Skeletal muscle satellite cell (primary cell): ENCODE measurements around the gene DMRT2.

Experiments used
- H3K27me3 ChIP-seq: 2 replicates; pipeline ENCODE4 v1.7.0; 2013; ENCODE audit warnings: low read length; ENCODE audit not compliant: control insufficient read depth, insufficient read depth
- H3K36me3 ChIP-seq: 2 replicates; pipeline ENCODE4 v1.7.0; 2013; ENCODE audit warnings: mild to moderate bottlenecking, control low read depth, low read length; ENCODE audit not compliant: insufficient read depth
- H3K4me1 ChIP-seq: 2 replicates; pipeline ENCODE4 v1.7.0; 2013; ENCODE audit warnings: low read length; ENCODE audit not compliant: control insufficient read depth, insufficient read depth
- H3K4me2 ChIP-seq: 2 replicates; pipeline ENCODE4 v1.7.0; 2013; ENCODE audit warnings: mild to moderate bottlenecking, low read length
- H3K4me3 ChIP-seq: 2 replicates; pipeline ENCODE4 v1.7.0; 2013; ENCODE audit warnings: low read length
- H3K9ac ChIP-seq: 2 replicates; pipeline ENCODE4 v1.7.0; 2013; ENCODE audit warnings: mild to moderate bottlenecking, low read depth, low read length, moderate library complexity
- H3K9me3 ChIP-seq: replicated peaks from 2 replicates; pipeline ENCODE4 v1.7.0; 2013; ENCODE audit warnings: mild to moderate bottlenecking, control low read depth, low read length

Gene DMRT2

DNA sequence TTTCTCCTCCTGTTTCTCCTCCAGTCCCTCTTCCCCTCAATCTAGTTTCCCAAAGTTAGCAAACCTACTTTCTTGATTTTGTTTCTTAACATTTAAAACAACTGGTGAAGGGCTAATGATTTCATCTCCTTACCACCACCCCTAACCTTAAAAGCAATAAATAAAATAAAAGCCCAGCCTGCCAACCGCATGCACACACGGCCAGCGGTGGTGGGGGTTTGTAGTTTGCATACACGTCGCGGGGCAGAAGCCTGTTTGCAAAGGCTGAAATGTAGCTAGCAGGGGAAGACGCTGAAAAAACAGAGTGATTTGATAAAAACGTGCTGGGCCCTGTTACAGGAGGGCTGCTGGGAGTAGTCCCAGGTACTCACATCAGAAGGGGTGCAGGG, 1.9 kb upstream of the DMRT2 start:
- H3K36me3 ChIP-seq: no peaks in the 10 kb centered on the region
- H3K4me3 ChIP-seq: peak overlapping the region; percentile 64
- peak overlapping the region; percentile 81 for H3K4me2 ChIP-seq
- H3K4me1 ChIP-seq: peaks cover 27% of the 10 kb centered on the region
- H3K27me3 ChIP-seq: peaks cover 55% of the 10 kb centered on the region
- H3K9ac ChIP-seq: peak overlapping the region; percentile 17
- no peaks in the 10 kb centered on the region for H3K9me3 ChIP-seq

DNA sequence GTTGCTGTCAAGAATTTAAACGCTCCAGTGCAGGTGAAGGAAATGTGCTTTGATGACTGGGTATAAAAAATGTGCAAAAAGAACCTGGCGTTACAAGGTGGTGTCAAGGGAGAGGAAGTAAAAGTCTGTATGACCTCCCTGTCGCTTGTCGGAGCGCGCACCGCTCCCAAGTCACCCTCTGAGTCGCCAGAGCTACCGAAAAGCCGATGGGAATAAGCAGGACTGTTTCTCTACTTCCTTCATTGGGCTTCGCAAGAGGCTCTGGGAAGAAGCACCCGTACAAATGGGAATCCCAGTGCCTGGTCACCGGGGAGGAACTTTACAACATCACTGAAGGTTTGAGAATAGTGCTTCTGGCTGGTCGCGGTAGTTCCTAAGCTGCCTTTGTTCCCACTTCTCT, 1.3 kb upstream of the DMRT2 start:
- peaks cover 27% of the 10 kb centered on the region for H3K4me1 ChIP-seq
- H3K9ac ChIP-seq: no peak overlapping the region
- H3K4me3 ChIP-seq: no peak overlapping the region
- H3K36me3 ChIP-seq: no peaks in the 10 kb centered on the region
- no peaks in the 10 kb centered on the region for H3K9me3 ChIP-seq
- H3K4me2 ChIP-seq: no peak overlapping the region
- peaks cover 55% of the 10 kb centered on the region for H3K27me3 ChIP-seq

DNA sequence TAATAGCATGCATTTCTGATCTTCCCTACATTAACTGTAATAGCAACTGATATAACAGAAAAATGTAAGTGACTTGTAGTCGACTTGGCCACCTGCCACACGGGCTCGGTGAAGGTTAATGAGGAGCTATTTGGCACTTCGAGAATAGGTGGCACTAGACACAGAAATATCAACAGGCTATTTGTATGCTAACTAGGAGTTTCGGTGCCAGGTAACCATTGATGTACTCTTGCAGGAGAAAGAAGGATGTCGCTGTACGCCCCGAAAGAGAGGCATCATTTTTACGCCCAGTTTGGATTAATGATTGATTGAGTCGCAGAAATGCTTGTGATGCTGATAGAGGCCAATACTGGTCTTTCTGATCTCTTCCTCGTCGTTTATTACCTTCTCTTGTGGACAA, 516 bp upstream of the DMRT2 start:
- H3K36me3 ChIP-seq: no peaks in the 10 kb centered on the region
- H3K9ac ChIP-seq: no peak overlapping the region
- H3K4me3 ChIP-seq: peak overlapping the region; percentile 55
- peaks cover 27% of the 10 kb centered on the region for H3K4me1 ChIP-seq
- peak overlapping the region; percentile 78 for H3K4me2 ChIP-seq
- peaks cover 59% of the 10 kb centered on the region for H3K27me3 ChIP-seq
- H3K9me3 ChIP-seq: no peaks in the 10 kb centered on the region

DNA sequence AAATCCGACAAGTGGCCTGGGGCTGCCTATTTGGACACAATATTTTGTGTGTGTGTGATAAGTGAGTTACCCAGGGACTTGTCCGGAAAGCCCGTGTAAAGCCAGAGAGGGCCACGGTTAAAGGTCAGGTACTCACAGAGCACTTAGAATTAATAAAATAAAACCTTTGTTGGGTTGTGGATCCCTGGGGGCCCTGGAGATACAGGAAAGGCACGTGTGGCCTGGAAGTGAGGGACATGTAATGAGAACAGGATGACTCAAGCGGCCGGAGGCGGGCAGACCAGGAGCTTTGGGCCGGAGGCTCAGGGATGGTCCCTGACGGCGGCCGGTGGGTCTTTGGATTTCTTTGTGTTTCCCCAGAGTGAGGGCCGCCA, 1.0 kb downstream of the DMRT2 start:
- H3K4me3 ChIP-seq: peak overlapping the region; percentile 68
- peaks cover 27% of the 10 kb centered on the region for H3K4me1 ChIP-seq
- no peaks in the 10 kb centered on the region for H3K36me3 ChIP-seq
- peak overlapping the region; percentile 91 for H3K4me2 ChIP-seq
- no peak overlapping the region for H3K9ac ChIP-seq
- H3K9me3 ChIP-seq: no peaks in the 10 kb centered on the region
- peaks cover 71% of the 10 kb centered on the region for H3K27me3 ChIP-seq

DNA sequence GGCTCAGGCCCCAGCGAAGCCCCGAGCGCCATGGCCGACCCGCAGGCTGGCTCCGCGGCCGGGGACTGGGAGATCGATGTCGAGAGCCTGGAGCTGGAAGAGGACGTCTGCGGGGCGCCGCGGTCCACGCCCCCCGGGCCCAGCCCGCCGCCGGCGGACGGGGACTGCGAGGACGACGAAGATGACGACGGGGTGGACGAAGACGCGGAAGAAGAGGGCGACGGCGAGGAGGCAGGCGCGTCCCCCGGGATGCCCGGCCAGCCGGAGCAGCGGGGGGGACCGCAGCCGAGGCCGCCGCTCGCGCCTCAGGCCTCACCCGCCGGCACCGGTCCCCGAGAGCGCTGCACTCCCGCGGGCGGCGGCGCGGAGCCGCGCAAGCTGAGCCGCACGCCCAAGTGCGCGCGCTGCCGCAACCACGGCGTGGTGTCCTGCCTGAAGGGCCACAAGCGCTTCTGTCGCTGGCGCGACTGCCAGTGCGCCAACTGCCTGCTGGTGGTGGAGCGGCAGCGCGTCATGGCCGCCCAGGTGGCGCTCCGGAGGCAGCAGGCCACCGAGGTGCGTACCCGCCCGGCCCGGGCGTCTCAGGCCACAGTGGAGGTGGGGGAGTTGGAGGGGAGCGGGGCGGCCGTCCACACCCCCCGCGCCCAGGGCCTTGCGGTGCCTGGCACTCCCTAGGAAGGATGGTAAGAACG, 1.6 kb downstream of the DMRT2 start:
- peak overlapping the region; percentile 22 for H3K9ac ChIP-seq
- H3K27me3 ChIP-seq: peaks cover 76% of the 10 kb centered on the region
- H3K9me3 ChIP-seq: no peaks in the 10 kb centered on the region
- no peaks in the 10 kb centered on the region for H3K36me3 ChIP-seq
- H3K4me1 ChIP-seq: peaks cover 27% of the 10 kb centered on the region
- H3K4me2 ChIP-seq: peak overlapping the region; percentile 91
- H3K4me3 ChIP-seq: peak overlapping the region; percentile 68

DNA sequence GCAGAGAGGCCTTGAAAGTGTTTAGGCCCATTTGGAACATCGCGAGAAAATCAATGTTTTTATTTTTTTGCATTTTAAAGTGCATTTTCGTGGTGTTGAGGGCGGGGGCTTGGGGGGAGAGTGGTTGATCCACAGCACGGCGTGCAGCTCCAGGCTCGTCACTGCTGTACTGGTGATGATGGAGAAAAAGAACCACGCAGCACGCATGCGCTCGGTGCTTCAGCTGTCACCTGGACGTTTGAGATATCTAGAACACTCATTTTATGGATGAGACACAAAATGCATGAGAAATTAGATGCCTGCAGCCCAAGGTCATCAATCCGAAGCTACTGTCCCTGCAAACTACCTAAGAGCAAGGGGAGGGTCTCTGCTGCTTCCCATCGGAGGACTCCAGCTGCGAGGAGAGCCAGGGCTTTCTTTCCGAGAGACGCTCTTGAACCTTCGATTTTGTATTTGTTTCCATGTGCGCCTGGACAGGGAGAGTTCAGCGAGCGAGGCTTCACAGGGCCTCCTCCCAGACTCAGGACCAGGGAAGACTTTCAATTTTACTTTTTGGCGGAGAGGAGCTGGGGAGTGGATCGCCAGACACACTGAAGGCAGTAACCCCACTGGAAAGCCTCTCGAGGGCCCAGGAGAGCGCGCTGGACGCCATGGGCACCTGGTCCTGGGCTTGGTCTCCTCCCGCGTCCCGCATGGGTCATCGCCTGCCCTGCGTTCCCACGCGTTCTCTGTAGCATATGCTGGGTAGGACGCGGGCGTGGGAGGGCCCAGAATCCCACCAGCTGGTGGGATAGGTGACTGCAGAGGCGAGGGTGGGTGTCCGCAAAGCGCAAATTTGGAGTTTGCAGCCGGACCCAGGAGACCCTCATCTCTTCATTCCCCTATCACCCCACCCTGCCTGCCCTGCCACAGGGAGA, 2.5 kb downstream of the DMRT2 start:
- Histone ChIP-seq H3K4me1 (peaks cover 27% of the 10 kb centered on the region), H3K4me3 (peak overlapping the region; percentile 68), H3K36me3 (no peaks in the 10 kb centered on the region), H3K27me3 (peaks cover 77% of the 10 kb centered on the region), H3K9me3 (no peaks in the 10 kb centered on the region), H3K9ac (no peak overlapping the region), H3K4me2 (peak overlapping the region; percentile 91)

DNA sequence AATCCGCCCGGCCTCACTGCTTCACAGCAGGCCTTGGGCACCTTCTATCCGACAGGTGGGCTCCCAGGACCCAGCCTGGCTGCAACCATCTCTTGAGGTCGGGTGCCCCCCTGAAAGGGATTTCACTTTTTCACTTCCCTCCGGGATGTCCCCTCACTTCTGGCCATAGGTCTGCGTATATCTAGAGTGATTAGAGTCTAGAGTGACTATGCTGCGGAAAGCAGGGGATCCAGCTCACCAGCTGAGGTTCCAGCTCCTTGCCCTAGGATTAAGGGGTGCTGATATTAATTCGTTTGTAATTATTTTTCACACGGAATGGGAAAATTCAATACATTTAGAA, 3.1 kb downstream of the DMRT2 start:
- Histone ChIP-seq H3K9me3 (no peaks in the 10 kb centered on the region), H3K4me1 (peaks cover 23% of the 10 kb centered on the region), H3K9ac (no peak overlapping the region), H3K36me3 (no peaks in the 10 kb centered on the region), H3K27me3 (peaks cover 77% of the 10 kb centered on the region), H3K4me3 (no peak overlapping the region), H3K4me2 (no peak overlapping the region)

DNA sequence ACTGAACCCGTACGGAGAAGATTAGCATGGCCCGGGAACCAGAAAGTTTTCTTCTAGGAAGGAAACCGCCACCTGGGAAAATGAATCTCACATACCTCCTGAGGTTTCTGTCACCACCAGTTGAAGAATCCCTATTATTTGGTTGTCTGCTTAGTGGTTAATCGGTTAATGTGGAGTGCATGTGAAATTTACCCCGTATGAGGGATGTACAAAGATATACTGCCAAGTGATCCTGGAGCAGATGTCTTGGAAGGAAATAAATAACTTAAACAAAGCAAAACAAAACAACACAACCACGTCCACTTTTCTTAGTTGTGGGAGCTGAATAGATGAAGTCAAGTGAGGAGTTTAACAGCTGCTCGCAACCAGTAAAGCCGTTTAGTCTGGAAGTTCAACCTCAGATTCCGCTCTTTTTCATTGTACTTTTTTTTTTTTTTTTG, 3.8 kb downstream of the DMRT2 start:
- Histone ChIP-seq H3K4me3 (no peak overlapping the region), H3K4me2 (no peak overlapping the region), H3K27me3 (peaks cover 75% of the 10 kb centered on the region), H3K4me1 (peaks cover 21% of the 10 kb centered on the region), H3K36me3 (no peaks in the 10 kb centered on the region), H3K9ac (no peak overlapping the region), H3K9me3 (no peaks in the 10 kb centered on the region)

DNA sequence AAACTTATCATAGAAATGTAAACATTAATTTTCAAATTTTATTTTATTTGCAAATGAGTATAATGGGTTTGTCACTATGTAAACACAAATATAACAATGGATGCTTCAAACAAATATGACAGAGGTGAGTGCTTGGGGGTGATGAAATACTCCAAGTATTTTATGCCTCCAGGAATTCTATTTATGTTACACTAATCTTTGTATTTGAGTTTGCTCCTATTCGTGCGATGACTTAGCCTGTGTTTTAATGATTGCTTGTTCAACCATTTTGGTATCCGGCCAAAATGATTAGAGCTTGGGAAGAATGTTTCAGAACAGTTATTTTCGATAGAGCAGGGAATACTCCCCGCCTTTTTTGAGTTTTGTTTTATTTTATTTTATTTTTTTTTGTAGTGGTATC, 5.0 kb downstream of the DMRT2 start:
- Histone ChIP-seq H3K4me1 (peaks cover 16% of the 10 kb centered on the region), H3K9me3 (no peaks in the 10 kb centered on the region), H3K4me3 (no peak overlapping the region), H3K27me3 (peaks cover 70% of the 10 kb centered on the region), H3K9ac (no peak overlapping the region), H3K36me3 (no peaks in the 10 kb centered on the region), H3K4me2 (no peak overlapping the region)

DNA sequence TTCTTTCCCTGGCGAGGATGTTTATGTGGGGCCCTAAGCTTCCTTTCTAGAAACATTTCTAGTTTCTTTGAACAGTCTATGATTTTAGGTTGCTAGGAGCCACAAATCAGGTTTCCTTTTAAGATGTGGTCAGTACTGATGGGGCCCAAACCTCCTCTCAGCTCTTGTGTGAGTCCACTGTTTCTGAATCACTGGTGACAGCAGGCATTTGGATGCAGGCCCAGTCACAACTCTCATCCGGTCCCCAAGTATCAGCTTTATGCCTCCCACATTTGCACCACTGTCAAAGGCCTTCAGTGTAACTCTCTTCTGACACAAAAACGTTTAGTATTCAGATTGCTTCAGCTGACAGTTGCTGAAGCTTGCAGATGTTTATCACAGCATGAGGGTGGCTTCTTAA, 7.8 kb downstream of the DMRT2 start:
- Histone ChIP-seq H3K9ac (no peak overlapping the region), H3K4me1 (no peaks in the 10 kb centered on the region), H3K4me2 (no peak overlapping the region), H3K4me3 (no peak overlapping the region), H3K36me3 (no peaks in the 10 kb centered on the region), H3K9me3 (no peaks in the 10 kb centered on the region), H3K27me3 (peaks cover 48% of the 10 kb centered on the region)

DNA sequence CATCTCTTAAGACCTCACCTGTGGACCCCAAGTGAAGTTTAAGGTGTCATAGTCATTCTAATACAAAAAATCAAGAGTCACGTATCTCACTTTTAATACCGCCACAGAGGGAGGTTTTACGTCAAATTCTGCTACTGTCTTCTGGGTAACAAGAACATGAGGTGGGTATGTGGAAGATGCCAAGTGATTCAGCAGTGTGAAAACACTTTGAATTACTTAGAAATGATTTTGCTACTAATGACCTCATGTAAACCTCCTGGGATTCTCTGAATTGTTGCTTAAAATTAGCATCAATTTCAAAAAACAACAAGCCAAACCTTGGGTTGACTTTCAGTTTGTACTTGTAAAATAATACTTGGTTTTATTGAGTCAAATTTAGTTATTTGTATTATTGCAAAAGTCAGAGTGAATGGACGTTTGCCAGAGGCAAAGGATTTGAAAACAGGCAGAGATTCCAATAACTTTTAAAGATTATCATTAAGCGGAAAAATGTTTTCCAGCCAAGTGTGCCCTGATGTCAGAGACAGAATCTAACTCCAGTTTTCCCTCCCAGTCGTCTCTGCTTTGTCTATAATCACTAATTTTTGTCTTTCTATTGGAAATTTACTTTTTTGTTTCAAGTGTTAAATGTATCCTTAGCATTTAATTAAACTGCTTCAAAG, 8.8 kb downstream of the DMRT2 start:
- H3K4me2 ChIP-seq: no peak overlapping the region
- H3K9ac ChIP-seq: no peak overlapping the region
- peaks cover 37% of the 10 kb centered on the region for H3K27me3 ChIP-seq

More for the DNA sequence above, 8.8 kb downstream of the DMRT2 start:
- no peaks in the 10 kb centered on the region for H3K9me3 ChIP-seq
- no peaks in the 10 kb centered on the region for H3K36me3 ChIP-seq
- H3K4me1 ChIP-seq: no peaks in the 10 kb centered on the region
- no peak overlapping the region for H3K4me3 ChIP-seq
